RPMI8226 (cell line): ENCODE data around the gene F12.
"Not testable (repeated sequence)": the region's sequence is repeated elsewhere in the genome, so short reads cannot be mapped to it uniquely, and the experiment has no call there.

Experiments
- DNase-seq: peaks from one replicate; pipeline ENCODE4 v3.0.0-alpha.2; 2015

The F12 gene

DNA sequence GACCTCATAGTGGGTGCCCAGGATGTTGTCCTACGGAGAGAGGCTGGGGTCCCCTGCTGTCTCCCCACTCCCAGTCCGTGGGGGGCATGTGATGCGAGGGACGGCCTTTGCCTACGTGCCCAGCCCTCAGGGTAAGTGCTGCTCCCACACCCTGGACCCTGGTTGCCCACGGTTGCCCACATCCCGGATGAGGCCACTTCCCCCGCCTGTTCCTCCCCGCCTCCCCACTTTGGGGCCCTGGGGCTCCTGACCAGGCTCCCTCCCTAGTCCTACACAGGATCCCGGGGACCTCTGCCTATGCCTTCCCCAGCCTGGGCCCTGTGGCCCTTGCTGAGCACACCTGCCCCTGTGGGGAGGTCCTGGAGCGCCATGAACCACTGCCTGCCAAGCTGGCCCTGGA is 23.6 kb downstream of the F12 start:
- no peak for DNase-seq

DNA sequence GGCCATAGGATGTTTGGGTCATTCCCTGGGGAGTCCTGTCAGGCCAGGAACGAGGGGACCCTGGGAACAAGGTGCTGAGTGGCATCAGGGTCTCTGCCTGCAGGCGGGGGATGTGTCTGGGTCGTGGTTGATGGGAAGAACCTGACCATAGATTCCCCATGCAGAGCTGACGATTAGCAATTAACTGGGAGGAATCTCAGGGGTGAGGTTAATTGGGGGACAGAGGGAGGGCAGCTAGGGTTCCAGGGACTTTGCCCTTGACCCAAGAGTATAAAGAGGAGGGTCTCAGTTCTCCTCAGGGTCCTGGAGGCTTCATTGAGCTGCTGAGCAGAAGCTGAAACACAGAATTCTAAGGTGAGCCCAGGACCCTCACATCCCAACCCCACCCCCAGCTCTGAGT is 25.2 kb downstream of the F12 start, which contains the start of gene SLC34A1:
SLC34A1 (plus strand) TSS at position 301 of the 400 bp plus-strand sequence. CDS start 1,308 bp downstream, outside the sequence.
- DNase-seq: no peak

DNA sequence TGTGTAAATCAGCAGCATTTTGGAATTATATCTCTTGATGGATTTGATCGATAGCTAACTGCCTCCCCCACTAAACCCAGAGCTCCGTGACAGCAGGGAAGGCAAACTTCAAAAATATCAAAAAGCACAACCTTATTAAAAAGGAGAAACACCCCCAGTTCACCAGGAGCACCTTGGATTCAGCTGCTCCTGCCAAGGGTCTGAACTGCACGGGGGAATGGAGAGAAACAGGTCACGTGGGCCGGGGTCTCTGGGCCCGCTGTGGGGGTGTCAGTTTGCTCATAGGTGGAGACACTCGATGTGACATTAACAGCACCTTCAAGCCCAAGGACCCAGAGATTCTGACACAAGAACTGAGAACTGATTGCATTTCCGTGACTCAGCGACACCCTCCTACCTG is 26.2 kb downstream of the F12 start:
- DNase-seq: no peak

DNA sequence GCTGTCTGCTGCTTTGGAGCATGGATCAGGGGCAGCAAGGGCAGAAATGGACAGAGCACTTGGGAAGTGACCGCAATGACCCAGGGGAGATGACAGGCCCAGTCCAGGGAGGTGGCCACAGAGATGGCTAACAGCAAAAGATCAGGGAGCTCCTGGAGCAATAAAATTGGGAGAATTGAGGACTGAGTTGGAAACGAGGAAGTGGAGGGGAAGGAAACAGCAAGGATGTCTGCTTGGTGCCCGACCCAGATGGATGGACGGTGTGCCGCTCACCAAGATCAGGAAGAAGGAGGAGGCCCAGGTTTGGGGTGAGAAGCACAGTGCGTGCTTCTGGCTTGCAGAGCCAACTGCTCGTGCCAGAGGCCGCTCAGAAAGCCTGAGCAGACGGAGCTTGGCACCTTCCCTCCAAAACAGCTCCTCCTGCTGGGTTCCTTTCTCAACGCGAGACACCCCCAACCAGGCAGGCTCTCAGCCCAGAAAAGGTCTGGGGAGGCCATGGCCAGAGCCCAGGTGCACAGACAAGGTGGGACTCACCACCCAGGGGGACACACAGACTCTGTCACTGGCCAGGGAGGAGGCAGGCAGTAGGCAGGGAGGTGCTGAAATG is 26.8 kb downstream of the F12 start:
- peak; percentile 67 for DNase-seq

DNA sequence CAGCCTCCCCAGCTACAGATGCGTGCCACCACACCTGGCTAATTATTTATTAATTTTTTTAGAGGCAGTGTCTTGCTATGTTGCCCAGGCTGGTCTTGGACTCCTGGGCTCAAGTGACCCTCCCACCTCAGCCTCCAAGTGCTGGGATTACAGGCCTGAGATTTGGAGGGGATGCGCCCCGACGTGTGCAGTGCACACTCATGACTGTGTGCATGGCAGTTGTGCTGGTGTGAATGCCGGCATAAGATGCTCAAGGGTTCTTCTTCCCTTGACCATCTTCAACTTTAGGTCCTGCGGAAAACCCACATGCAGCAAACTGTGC is 28.6 kb downstream of the F12 start:
- no peak for DNase-seq

DNA sequence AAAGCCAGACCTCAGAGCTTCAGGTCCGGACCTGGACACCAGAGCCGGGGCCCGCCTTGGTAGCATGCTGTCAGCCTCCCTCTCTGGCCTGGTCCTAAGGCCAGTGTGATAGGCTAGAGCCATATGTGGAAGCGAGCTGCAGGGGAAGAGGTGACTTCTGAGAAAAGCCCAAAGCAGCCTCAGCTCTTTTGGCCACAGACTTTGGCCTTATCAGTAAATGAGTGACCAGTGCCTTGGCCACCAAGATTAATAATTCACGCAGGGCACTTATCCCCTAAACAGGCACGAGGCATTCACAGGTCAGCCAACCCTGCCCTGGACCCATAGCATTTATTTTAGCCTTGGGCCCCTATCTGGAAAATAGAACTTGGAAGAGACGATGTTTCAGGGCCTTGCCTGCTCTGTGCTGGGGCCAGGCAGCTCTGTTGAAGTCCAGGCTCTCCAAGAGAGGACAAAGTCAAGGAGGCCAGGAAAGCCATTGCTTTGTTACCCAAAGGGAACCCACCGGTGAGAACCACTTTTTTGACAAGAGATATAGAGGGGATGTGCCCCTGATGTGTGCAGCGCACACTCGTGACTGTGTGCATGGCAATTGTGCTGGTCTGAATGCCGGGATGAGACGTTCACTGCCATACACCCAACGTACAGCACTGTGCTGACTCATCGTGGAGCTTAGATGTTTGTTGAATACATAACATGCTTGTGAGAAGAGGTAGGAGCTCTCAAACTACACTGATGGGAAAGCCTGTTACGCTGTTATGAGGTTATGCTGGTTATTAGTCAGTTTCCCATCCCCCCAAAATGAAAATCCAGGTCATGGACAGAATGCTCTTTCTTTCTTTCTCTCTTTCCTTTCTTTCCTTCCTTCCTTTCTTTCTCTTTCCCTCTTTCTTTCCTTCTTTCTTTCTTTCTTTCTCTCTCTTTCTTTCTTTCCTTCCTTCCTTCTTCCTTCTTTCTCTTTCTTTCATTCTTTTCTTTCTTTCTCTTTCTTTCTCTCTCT is 30.2 kb downstream of the F12 start:
- DNase-seq: no peak

DNA sequence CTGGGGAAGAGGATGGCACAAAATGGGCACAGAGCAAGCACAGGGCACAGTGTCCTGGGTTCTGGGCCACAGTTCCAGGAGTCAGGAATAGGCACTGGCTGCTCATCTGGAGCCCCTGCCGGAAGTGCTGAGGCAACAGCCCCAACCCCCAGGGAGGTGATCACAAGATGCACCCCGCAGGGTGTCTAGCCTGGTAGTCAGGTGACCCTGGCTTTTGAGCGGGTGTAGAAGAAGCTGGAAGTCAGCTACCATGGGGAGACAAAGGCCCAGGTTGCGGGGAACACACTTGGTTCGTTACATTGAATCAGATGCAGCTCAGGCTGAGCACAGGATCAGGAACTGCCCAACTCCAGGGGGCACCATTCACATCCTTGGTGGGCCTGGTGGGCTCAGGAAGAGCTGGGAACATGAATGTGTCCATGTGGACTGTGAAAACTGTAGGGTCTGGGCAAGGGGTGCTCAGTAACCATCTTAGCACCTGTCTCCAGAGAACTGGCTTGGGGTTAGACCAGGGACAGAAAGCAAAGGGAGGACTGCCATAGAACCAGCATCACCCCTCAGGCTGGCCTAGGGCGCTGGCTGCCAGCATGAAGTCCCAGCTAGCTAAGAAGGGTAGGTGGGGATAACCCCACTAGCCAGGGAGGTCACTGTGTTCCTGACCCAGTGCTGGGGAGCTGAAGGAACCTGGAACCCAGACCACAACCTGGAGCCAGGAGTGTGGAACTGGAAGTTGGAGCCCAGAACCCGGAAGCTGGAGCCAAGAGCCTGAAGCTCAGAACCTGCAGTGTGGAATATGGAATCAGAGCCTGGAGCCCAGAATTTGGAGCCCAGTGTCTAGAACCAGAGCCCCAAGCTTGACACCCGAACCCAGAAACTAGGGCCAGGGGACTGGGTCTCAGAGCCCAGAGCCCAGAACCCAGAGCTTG is 31.2 kb downstream of the F12 start:
- DNase-seq: no peak

DNA sequence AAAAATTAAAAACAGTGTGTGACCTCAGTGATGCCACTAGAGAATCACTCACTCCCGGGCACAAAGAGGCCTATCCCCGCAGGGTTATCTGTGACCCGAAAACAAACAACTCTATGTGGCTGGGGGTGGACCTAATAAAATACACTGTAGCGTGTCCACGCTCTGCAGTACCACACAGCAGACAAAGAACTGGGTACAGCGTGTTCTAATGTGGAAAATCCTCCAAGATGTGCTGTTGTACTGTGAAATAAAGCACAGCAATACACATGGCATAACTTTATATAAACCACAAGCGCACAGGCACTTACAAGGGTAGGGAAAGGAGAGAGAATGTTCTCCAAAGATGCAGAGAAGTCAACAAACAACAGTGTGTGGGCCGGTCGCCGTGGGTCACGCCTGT is 33.3 kb downstream of the F12 start:
- no peak for DNase-seq

DNA sequence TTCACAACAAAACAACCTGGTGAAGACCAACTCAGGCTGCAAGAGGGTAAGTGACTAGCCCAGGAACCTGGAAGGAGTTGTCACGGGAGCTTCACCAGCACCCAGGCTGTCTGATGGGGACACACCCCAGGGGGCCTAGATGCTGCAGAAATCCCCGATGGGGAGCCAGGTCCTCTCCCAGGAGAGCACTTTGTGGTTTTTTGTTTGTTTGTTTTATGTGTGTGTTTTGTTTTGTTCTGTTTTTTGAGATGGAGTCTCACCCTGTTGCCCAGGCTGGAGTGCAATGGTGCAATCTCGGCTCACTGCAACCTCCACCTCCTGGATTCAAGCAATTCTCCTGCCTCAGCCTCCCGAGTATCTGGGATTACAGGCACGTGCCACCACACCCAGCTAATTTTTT is 33.8 kb downstream of the F12 start:
- not testable (repeated sequence) for DNase-seq

DNA sequence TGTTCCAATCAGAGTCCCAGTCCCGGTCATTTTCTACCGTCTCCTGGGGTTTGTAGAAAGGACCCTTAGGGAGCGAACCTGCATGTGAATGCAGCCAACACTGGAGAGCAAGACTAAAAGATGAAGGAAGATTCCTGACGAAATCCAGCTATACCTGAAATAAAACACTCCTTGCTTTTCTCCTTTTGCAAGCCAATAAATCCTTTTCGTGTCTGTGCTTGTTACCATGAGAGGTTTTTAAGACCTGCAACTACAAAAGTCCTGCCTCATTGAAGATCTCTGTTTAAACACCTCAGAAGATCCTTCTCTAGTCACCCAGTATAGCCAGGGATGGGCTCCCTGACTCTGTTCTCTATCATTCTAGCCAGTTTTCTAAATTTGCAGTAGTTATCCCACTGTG is 35.2 kb downstream of the F12 start:
- no peak for DNase-seq

DNA sequence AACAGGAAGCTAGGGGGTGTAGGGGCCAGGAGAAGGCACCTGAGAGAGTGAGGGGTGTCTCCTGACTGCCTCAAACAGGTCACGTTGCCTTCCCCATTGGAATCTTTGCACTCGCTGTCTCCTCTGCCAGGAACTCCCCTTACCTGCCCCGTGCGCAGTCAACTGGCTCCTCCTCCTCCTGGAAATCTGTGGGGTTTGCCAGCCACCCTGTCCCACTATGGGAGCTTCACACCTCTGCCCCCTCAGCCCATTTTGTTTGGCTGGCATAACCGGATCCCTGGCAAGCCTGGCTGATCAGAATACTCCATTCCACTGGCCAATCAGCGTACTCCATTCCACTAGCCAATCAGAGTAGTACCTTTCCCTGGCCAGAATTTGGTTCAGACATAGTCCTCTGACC is 35.6 kb downstream of the F12 start:
- DNase-seq: no peak

DNA sequence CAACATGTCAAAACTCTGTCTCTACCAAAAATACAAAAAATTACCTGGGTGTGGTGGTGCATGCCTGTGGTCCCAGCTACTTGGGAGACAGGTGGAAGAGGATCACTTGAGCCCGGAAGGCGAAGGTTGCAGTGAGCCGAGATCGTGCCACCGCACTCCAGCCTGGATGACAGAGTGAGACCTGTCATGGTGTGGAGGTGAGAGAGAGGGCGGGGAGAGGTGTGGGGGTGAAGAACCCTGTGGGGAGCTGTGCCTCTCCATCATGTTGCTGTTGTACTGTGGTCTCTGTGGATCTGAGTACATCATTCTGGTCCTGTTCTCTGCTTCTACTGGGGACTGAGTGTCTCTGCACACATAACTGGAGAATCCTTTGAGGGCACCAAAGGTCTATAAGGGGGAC is 36.5 kb downstream of the F12 start:
- DNase-seq: no peak

DNA sequence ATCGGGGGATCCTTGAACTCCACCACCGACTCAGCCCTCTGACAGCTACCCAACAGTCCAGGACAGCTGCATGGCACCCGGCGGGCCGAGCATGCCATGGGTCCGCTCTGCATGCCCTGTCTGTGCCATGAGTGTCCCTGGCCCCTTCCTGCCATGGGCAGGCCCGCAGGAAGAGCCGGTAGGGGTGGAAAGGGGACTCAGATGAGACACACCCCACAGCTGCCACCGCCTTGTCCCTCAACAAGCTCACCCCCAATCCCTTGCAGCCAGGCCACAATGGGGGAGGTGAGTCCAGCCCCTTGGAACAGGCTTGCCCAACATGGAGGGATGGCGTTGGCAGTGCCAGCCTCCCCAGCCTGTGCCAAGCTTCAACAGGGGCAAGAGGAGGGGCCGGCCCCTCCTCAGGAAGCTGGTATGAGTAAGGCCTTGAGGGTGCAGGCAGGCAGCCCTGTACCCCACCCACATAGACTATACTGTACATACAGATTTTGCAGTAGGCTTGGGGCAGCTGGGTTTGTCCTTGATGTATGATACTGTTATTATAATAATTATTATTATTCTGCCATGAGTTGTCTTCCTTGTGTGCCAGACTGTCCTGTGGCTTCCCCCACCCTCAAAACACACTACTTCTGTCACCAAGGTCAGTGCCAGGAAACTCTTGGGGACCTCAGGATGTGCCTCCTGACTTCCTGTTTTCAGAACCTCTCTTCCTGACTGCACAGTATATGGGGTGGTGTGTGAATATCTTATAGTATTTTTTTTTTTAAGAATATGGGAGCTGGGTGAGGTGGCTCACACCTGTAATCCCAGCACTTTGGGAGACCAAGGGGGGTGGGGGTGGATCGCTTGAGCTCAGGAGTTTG is 37.1 kb downstream of the F12 start:
- DNase-seq: no peak

DNA sequence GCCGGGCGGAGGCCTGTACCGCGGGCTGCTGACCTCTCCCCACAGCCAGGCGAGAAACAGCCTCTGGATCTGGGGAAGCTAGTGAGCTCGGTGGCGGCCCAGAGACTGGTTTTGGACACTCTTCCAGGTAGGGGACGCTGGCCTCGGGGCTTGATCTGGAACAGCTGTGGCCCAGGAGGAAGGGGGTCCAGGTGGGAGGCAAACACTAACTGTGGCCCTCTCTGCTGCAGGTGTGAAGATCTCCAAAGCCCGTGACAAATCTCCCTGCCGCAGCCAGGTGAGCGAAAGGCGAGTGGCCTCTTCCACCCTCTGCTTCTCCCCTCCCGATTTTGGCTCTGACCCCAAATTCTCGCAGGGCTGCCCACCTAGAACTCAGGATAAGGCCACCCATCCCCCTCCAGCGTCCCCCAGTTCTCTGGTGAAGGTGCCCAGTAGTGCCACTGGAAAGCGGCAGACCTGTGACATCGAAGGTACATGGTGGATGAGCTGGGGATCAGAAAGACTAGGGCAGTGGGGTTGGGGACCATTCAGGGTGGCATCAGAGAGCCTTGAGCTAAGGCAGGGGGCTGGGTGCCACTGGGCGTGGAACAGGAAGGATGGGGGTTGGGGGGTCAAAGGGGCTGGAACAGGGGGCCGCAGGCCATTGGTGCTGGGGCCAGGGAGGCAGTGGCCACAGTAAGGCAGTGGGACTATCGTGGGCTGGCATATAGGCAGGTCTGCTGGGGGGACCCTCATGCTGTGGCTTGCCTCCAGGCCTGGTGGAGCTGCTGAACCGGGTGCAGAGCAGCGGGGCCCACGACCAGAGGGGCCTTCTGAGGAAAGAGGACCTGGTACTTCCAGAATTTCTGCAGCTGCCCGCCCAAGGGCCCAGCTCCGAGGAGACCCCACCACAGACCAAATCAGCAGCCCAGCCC is 38.0 kb downstream of the F12 start:
- no peak for DNase-seq

DNA sequence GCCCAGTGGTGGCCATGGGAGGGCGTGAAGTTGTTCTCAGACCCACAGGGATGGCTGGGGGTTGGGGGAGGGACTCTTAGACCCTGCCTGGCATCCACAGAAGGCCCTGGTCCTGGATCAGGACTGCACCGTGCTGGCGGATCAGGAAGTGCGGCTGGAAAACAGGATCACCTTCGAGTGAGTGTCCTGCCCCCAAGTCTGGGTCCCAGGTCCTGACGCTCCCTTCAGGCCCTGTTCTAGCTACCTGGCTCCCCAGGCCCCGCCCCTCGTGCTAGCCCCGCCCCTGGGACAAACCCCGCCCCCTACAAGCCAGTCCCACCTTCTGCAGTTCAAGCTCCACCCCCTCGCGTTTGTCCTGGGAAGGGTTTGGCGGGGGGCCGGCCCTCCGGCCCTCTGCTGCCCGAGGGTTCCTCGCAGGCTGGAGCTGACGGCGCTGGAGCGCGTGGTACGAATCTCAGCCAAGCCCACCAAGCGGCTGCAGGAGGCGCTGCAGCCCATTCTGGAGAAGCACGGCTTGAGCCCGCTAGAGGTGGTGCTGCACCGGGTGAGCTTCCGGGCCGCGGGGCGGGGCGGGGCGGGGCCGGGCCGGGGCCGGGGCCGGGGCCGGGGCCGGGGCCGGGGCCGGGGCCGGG is 38.8 kb downstream of the F12 start:
- DNase-seq: no peak

DNA sequence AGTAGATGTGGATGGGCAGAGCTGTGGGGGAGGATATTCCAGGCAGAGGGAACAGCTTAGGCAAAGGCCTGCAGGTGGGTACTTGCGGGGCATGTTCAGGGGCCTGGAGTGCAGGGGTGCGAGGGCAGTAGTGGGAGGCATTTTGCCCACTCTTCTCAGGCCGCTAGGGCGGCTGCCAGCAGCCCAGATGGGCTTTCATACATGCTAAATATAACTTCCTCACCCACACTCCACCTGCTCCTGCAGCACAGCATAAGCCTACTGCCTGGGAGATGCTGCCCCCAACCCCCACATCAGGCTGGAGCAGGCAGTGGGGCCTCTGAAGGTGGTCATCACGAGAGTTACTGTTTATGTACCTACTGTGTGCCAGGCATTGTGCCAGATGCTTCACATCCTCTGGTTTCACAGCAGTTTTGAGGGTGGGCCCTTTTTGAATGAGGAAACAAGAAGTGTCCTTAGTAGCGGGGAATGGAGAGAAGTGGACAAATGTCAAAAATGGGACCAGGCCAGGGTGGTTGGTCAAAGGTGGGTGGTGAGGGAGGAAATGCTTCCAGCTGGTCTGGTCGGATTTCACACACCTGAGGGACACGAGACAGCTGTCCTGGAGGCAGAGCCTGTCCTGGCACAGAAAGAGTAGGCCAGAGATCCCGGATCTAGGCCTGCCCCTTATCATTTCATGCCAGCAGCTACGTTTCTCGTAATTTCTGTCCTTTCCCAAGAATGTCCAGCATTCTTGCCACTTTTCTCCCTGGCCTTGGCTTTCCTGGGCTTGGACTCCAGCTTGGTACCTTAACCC is 39.5 kb downstream of the F12 start:
- DNase-seq: peak; percentile 53

DNA sequence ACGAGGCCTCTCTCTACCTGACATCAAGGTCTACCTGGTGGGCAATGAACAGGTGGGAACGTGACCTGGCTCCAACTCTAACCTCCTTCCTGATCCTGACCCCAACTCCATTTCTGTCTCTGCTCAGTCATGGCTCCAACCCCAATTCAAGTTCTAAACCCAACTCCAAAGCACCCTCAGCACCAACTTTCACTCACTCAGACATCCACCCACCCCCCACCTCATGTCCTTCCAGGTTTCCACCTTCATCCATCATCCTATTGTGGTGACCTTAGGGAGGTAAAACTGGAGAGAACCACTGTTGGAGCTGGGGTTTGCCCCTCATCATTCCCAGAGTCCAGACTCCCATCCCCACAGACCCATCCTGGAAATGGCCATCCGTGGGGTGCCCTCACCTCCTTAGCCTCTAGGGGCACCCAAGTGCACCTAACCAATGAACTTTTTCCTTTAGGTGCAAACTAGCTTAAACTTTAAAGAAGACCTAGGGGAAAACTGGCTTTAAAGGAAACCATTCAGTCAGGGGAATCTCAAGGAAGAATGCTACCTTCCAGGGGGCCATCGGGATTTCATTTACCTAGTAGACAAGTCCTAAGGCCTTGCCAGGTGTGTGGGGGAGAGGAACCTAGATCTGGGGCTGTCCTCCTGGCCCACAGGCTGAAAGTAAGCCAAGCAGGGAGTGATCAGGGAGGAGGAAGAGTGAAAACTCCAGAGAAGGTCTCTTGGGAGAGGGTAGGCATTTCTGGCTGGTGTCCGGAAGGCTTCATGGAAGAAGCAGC is 40.3 kb downstream of the F12 start:
- DNase-seq: peak; percentile 54

DNA sequence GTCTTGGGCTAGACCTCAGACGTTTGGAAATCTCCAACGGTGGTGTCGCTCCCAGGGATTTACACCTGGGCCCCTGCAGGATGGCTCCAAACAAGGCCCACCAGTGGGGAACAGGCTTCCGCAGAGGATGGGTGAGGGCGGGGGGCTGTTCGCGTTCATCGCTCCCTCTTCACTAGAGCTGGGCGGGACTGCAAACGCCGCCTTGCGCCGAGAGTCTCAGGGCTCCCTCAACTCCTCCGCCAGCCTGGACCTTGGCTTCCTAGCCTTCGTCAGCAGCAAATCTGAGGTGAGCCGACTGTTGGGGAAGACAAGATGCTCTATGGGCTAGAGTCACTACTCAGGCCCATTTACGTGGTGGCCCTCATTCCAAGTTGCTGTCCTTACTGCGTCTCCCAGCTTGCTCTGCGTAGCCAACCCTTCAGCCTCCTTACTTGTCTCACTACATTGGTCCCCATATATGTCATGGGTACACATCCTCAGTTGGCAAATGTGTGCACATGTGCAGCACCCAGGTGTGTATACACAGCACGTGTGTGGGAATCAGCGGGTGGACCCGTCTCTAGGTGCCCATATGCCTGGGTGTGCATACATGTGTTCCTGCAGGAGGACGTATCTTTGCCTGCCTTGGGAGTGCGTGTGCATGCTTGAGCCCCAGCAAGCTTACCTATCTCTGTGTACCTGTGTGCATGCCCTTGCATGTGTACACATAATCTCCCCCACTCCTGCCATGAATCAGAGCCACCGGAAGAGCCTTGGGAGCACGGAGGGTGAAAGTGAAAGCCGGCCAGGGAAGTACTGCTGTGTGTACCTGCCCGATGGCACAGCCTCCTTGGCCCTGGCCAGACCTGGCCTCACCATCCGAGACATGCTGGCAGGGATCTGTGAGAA is 41.1 kb downstream of the F12 start:
- DNase-seq: no peak
